HL-60 (cell line): ENCODE data around the gene INSYN1.

Source experiments
- GABPA ChIP-seq: IDR thresholded peaks from 2 replicates; pipeline ENCODE4 v1.6.1; 2012; ENCODE audit warnings: low read depth
- POLR2AphosphoS5 ChIP-seq: IDR thresholded peaks from 2 replicates; pipeline ENCODE4 v1.6.1; 2012; ENCODE audit warnings: low read depth
- SPI1 ChIP-seq: IDR thresholded peaks from 2 replicates; pipeline ENCODE4 v1.6.1; 2012; ENCODE audit warnings: low read depth, mild to moderate bottlenecking, borderline replicate concordance
- TF ChIP-seq, protein P1 (sequence below): IDR thresholded peaks from 2 replicates; pipeline ENCODE4 v1.6.1; 2012; ENCODE audit warnings: low read depth; ENCODE audit not compliant: insufficient replicate concordance
- TF ChIP-seq, protein P2 (sequence below): IDR thresholded peaks from one replicate; pipeline ENCODE4 v1.5.1; 2011; ENCODE audit warnings: low read length, control low read depth, inconsistent platforms; ENCODE audit not compliant: insufficient read depth

DNA sequence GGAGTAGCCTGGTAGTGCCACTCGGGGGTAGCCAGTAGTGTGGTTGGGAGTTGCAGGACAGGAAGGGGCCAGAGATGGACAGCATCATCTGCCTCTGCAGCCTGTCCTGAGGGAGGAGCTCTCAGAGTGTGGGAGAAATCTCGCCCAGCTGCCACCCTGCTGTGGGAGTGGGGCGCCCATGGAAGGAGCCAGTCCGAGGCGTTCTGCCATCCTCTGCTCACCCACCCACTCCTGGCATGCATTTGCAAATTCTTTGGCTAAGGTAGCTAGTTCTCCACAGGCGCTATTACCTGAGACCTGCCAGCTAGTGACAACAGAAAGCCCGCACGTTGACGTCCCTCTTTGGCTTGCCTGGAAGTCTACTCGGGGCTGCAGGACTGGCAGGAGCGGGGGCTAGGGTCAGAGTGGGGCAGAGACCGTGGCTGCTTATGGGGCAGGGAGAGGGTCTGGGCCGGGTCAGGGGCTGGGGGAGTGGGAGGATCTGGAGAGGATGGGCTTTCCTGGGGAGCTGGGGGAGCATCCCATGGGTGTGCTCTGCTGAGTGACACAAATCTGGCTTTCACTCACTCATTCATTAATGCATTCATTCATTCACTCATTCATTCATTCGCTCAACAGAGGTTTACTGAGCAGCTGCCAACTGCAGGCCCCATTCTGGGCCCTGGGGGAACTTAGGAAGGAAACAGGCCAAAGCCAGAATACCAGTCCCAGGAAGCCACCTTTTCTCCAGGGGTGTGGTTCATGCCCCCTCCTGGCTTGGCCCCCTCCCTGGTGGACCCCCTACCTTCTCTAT, 44.4 kb upstream of the INSYN1 start:
- TF ChIP-seq, protein P1, sequence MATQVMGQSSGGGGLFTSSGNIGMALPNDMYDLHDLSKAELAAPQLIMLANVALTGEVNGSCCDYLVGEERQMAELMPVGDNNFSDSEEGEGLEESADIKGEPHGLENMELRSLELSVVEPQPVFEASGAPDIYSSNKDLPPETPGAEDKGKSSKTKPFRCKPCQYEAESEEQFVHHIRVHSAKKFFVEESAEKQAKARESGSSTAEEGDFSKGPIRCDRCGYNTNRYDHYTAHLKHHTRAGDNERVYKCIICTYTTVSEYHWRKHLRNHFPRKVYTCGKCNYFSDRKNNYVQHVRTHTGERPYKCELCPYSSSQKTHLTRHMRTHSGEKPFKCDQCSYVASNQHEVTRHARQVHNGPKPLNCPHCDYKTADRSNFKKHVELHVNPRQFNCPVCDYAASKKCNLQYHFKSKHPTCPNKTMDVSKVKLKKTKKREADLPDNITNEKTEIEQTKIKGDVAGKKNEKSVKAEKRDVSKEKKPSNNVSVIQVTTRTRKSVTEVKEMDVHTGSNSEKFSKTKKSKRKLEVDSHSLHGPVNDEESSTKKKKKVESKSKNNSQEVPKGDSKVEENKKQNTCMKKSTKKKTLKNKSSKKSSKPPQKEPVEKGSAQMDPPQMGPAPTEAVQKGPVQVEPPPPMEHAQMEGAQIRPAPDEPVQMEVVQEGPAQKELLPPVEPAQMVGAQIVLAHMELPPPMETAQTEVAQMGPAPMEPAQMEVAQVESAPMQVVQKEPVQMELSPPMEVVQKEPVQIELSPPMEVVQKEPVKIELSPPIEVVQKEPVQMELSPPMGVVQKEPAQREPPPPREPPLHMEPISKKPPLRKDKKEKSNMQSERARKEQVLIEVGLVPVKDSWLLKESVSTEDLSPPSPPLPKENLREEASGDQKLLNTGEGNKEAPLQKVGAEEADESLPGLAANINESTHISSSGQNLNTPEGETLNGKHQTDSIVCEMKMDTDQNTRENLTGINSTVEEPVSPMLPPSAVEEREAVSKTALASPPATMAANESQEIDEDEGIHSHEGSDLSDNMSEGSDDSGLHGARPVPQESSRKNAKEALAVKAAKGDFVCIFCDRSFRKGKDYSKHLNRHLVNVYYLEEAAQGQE, result no peak
- TF ChIP-seq, protein P2, sequence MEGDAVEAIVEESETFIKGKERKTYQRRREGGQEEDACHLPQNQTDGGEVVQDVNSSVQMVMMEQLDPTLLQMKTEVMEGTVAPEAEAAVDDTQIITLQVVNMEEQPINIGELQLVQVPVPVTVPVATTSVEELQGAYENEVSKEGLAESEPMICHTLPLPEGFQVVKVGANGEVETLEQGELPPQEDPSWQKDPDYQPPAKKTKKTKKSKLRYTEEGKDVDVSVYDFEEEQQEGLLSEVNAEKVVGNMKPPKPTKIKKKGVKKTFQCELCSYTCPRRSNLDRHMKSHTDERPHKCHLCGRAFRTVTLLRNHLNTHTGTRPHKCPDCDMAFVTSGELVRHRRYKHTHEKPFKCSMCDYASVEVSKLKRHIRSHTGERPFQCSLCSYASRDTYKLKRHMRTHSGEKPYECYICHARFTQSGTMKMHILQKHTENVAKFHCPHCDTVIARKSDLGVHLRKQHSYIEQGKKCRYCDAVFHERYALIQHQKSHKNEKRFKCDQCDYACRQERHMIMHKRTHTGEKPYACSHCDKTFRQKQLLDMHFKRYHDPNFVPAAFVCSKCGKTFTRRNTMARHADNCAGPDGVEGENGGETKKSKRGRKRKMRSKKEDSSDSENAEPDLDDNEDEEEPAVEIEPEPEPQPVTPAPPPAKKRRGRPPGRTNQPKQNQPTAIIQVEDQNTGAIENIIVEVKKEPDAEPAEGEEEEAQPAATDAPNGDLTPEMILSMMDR, result no peak
- TF ChIP-seq POLR2AphosphoS5, result no peak
- TF ChIP-seq SPI1, result no peak
- TF ChIP-seq GABPA, result no peak
